Measurements from ENCODE around the gene ARHGEF40.
"Not testable (repeated sequence)": the region's sequence is repeated elsewhere in the genome, so short reads cannot be mapped to it uniquely, and the experiment has no call there.

Gene ARHGEF40

GRCh38 chr14:21039585-21040369 lies 30.3 kb upstream of the ARHGEF40 start:
- no peak for DNase-seq (ENCODE audit: low spot score)

DNA sequence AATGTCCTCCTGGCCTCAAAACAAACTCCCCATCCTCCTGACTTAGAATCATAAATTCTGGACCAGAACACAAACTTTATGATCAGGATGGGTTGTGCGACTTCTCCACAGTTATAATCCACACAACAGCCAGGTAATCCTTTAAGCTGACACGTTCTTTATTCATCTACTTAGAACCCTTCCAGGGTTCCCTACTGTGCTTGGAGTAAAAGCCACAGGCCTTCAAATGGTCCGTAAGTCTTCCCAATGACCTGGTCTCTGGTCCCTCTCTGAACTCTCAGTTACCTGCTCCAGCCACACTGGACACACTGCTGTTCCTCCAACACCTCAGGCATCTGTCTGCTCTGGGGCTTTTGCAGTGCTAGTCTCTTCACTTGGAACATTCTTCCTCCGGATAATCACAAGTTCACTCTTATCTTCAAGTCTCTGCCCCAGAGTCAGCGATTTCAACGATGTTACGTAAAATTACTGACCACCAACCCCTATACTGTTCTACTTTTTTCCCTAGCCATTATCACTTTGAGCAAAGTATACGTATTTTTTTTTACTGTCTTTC lies 29.7 kb upstream of the ARHGEF40 start:
- no peak for DNase-seq (ENCODE audit: low spot score)

DNA sequence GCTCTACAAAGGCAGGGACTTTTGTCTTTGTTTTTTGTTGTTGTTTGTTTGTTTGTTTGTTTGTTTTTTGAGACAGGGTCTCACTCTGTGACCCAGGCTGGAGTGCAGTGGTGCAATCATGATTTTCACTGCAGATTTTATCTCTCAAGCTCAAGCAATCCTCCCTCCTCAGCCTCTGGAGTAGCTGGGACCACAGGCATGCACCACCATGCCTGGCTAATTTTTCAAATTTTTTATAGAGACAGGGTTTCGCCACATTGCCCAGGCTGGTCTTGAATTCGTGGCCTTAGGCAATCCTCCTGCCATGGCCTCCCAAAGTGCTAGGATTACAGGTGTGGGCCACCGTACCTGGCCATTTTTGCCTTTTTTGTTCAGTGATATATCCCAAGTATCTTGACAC lies 29.2 kb upstream of the ARHGEF40 start:
- not testable (repeated sequence) for DNase-seq (ENCODE audit: low spot score)

- DNase-seq (ENCODE audit: low spot score): no peak
These were observed 28.2 kb upstream of the ARHGEF40 start, which contains the start of gene RNASE7 for GRCh38 chr14:21041676-21042433. Gene RNASE7, plus strand, starts transcription at chr14:21042362. Its CDS starts 631 bp downstream, at chr14:21042993.

DNA sequence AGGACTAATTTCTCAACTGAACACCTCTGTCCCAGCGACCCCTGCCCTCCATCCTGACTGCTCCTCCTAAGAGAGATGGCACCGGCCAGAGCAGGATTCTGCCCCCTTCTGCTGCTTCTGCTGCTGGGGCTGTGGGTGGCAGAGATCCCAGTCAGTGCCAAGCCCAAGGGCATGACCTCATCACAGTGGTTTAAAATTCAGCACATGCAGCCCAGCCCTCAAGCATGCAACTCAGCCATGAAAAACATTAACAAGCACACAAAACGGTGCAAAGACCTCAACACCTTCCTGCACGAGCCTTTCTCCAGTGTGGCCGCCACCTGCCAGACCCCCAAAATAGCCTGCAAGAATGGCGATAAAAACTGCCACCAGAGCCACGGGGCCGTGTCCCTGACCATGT lies 27.2 kb upstream of the ARHGEF40 start:
- DNase-seq (ENCODE audit: low spot score): no peak

- DNase-seq (ENCODE audit: low spot score): no peak
These were observed 26.6 kb upstream of the ARHGEF40 start for GRCh38 chr14:21043387-21043973.

DNA sequence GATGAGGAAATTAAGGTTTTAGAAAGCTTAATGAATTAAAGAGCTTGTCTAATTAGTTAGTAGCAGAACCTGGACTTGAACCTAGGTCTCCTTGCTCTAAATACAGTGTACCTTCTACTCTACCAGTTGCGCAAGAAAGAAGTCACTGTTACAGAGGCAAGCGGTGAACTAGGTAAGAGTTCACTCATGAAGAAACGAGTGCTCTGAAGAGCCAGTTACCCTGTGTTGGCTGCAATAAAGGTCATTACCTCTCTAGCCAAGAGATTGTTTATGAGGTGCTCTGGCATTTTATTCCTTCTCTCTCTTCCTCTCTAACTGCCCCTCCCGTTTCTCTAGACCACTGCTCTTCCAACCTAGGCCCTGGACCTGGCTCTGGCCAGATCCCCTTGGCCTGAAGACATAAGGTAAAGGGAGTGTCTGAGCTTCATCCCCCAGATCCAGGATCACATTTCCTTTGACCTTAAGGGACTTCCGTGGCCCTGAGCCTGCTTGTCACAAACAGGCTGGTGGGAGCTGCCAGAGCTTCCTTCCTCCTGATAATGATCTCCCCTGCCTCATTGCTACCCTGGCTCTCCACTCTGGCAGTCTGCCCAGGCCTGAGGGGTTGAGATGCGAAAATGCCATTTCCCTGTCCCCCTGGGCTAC lies 26.0 kb upstream of the ARHGEF40 start:
- DNase-seq (ENCODE audit: low spot score): no peak

- DNase-seq (ENCODE audit: low spot score): no peak
These were observed 22.7 kb upstream of the ARHGEF40 start for GRCh38 chr14:21047378-21047781.

GRCh38 chr14:21048638-21049037 lies 21.5 kb upstream of the ARHGEF40 start:
- no peak for DNase-seq (ENCODE audit: low spot score)

DNA sequence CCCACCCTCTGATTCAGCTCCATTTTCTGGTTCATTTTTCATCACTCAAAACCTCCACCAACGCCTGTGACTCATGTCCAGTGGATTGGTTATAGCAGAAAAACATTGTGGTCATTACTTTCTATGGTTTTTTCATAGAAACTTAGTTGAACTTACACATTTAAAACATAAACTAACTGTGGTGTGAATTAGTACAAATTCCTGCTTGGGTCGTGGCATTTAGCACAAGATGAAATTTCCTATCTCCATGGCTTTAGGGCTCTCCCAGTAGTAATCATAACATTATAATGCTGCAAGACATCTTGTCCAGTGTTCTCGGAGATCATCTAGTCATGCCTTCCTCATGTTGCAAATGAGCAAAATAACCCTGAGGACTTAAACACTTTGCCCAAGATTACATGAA lies 20.8 kb upstream of the ARHGEF40 start:
- no peak for DNase-seq (ENCODE audit: low spot score)

DNA sequence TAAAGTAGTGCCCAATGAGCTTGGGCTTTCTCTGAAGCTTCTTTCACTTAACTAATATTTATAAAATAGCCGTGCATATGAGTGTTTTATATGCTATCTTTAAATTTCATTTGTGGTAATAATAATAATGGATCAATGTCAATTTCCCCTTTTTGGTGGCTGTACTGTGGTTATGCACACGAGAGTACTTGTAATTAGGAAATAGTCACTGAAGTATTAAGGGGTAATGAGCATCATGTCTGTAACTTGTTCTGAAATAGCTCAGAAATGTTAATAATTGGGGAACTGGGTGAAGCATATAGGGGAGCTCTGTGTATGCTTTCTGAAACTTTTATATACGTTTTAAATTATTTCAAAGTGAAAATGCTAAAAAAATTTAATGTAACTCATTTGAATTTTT lies 19.5 kb upstream of the ARHGEF40 start:
- DNase-seq (ENCODE audit: low spot score): no peak

DNA sequence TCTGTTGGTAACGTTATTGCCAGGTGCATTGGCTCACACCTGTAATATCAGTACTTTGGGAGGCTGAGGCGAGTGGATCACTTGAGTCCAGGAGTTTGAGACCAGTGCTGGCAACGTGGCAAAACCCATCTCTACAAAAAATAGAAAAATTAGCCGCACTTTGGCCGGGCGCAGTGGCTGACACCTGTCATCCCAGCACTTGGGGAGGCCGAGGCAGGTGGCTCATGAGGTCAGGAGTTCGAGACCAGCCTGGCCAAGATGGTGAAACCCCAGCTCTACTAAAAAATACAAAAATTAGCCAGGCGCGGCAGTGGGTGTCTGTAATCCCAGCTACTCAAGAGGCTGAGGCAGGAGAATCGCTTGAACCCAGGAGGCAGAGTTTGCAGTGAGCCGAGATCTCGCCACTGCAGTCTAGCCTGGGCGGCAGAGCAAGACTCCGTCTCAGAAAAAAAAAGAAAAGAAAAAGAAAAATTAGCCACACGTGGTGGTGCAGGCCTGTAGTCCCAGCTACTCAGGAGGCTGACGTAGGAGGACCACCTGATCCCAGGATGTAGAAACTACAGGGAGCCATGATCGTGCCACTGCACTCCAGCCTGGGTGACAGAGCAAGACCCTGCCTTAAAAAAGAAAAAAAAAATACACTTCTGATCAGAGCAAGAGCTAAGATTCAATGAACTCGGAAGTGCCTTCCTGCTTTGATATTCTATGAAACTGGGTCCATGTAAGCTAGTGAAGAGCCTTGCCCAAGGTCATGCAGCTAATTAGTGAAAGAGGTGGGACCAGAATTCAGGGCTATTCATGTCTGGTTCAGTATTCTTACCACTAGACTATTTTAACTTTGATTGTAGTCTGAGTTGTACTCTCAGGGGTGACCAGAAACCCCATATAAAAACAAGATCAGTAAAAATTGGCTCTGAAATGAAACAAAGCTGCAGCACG lies 16.7 kb upstream of the ARHGEF40 start:
- no peak for DNase-seq (ENCODE audit: low spot score)

DNA sequence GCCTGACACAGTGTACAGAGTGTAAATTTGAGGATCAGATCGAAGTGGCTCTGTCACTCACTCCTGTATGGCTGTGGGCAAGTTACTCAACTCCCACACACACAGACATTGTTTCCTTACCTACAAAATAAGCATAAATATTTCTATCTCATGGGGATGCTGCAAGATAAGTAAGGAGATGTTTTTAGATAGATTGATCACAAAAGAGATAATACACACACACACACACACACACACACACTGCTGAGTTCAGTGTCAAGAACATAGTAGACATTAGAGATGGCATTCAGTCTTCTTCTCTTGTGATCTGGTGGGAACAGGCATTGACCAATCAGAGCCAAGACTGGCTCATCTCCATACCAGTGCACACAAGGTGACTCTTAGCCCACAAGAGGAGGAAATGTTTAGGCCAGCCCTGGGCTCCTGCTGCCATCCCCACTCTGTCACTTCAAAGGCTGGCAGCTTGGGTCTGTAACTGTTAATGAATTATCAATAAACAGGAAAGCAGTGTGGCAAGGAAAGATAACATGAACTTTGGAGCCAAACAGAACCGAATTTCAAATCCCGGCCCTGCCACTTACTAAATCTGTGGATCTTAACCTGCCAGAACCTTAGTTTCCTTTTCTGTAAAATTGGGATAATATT lies 15.9 kb upstream of the ARHGEF40 start:
- no peak for DNase-seq (ENCODE audit: low spot score)

DNA sequence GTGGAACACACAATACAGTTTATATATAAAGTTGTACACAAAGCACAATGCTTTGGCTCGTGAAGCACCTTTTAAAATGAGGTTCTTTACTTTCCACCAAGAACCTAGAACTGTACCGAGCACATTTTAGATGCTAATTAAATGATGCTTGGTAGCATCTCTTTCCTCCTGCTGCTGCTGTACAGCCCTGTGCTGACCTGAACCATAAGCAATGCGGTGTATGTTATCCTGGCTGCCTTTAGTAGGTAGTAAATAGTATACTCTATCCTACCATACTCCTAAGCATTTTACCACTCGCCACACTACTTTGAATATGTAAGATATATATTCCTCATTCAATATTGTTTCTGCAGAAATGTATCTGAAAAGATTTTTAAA lies 15.3 kb upstream of the ARHGEF40 start:
- no peak for DNase-seq (ENCODE audit: low spot score)

- DNase-seq (ENCODE audit: low spot score): no peak
These were observed 14.5 kb upstream of the ARHGEF40 start for GRCh38 chr14:21055432-21056117.

GRCh38 chr14:21056520-21057163 lies 13.5 kb upstream of the ARHGEF40 start:
- DNase-seq (ENCODE audit: low spot score): no peak

DNA sequence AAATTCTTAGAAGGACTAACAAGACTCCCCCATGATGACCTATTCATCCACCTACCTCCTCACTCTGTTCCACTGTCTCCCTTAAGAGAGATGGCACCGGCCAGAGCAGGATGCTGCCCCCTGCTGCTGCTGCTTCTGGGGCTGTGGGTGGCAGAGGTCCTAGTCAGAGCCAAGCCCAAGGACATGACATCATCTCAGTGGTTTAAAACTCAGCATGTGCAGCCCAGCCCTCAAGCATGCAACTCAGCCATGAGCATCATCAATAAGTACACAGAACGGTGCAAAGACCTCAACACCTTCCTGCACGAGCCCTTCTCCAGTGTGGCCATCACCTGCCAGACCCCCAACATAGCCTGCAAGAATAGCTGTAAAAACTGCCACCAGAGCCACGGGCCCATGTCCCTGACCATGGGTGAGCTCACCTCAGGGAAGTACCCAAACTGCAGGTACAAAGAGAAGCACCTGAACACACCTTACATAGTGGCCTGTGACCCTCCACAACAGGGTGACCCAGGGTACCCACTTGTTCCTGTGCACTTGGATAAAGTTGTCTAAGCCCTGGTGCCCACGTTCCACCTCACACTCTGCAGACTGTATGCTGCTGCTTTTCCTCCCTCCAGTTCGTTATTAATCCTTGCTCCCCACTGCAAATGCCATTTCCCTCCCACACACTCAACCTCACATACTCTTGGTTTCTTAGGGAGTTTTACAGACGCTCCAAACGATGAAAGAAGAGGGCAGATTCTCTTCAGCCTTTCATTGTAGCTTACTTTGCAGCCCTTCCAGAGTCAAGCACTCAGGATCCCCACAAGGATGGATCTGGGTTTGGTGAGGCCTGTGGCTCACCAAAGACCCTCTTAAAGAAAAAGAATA lies 12.1 kb upstream of the ARHGEF40 start, which contains the start of gene RNASE8:
RNASE8 (plus strand) TSS at position 20 of the 873 bp plus-strand sequence; CDS start at position 91, 71 bp downstream.
- no peak for DNase-seq (ENCODE audit: low spot score)

DNA sequence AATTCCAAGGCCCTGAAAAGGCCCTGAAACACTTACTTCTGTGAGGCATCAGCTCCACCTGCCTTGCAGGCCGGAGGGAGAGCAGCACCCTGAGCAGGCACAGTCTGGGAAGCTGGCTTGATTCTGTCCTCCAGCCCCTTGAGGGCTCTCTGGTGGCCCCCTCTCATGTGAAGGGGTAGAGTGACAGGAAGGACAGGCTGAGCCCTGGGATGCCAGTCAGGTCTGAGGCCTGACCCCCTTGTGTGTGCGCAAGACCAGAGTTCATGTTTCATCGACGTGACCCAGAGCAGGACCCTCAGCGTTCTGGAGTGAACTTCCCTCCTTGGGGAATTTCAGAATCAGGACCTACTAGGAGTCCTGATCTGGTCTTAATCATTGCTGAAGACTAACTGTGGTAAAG lies 11.2 kb upstream of the ARHGEF40 start:
- no peak for DNase-seq (ENCODE audit: low spot score)
